ENCODE data around the gene SCNN1B.
"Not testable (repeated sequence)": the region's sequence is repeated elsewhere in the genome, so short reads cannot be mapped to it uniquely, and the experiment has no call there.

SCNN1B gene

DNA sequence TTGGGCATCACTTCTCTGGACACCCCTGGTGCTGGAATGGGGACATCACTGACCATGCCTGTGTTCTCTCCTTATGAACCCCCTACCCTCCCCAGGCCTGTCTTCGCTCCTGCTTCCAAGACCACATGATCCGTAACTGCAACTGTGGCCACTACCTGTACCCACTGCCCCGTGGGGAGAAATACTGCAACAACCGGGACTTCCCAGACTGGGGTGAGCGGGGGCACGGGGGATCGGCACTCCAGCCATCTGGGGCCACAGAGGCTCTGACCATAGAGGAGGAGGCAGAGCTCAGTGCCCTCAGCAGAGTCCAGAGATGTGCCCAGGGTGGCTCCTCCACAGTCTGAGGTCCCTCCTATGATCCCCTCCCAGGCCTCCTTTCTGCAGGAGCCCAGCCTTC, 73.5 kb downstream of the SCNN1B start:
- in situ Hi-C loops (cut with HindIII; ENCODE audit: low sequenced_read_pairs): no loop called here

- in situ Hi-C loops (cut with HindIII; ENCODE audit: low sequenced_read_pairs): no loop called here
These were observed 75.2 kb downstream of the SCNN1B start for GRCh38 chr16:23377071-23377931.

DNA sequence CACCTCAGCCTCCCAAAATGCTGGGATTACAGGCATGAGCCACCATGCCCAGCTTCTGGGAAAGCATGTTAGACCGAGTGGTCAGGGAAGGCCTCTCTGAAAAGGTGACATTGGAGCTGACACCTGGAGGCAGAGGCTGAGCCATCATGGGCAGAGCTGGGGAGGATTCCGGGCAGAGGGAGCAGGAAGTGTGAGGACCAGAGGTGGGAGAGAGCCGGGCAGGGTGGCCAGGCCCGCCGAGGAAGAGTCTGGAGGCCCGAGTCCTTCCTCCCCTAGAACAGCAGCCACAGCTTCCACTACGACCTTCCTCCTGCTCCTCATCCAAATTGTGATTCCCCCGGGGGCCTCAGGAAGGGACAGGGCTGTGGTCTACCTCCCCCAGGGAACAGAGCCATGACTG, 76.2 kb downstream of the SCNN1B start:
- in situ Hi-C loops (cut with HindIII; ENCODE audit: low sequenced_read_pairs): no loop called here

DNA sequence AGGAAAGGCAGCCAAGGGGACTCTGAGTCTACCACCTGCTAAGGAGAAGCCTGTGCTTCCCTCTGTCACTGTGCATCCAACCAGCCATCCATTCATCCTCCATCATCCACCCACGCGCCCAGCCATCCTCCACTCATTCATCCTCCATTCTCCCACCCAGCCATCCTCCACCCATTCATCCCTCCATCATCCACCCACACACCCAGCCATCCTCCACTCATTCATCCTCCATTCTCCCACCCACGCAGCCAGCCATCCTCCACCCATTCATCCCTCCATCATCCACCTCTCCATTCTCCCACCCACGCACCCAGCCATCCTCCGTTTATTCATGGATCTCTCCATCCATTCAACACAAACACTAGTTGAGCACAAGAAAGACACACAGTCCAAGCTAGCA, 76.8 kb downstream of the SCNN1B start:
- in situ Hi-C loops (cut with HindIII; ENCODE audit: low sequenced_read_pairs): no loop called here

DNA sequence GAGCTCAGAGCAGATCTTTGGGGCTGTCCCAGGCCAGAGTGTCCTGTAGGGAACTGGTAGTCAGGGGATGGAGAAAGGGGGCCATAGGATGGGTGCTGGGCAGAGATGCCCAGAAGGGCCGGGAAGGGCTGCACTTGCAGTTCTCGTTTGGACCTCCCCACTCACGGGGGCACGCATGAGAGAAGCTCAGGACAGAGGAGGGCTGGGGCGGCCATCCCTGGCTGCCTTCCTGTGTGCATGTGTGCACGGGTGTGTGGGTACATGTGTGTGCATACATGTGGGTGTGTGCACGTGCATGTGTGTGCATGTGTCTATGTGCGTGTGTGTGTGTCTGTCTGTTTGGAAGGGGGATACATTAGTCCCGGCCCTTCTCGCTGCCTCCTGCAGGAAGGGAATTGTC, 77.6 kb downstream of the SCNN1B start:
- in situ Hi-C loops (cut with HindIII; ENCODE audit: low sequenced_read_pairs): no loop called here

DNA sequence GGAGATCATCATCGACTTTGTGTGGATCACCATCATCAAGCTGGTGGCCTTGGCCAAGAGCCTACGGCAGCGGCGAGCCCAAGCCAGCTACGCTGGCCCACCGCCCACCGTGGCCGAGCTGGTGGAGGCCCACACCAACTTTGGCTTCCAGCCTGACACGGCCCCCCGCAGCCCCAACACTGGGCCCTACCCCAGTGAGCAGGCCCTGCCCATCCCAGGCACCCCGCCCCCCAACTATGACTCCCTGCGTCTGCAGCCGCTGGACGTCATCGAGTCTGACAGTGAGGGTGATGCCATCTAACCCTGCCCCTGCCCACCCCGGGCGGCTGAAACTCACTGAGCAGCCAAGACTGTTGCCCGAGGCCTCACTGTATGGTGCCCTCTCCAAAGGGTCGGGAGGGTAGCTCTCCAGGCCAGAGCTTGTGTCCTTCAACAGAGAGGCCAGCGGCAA, 78.4 kb downstream of the SCNN1B start:
- in situ Hi-C loops (cut with HindIII; ENCODE audit: low sequenced_read_pairs): no loop called here

GRCh38 chr16:23381702-23382101, 79.6 kb downstream of the SCNN1B start:
- in situ Hi-C loops (cut with HindIII; ENCODE audit: low sequenced_read_pairs): not testable (repeated sequence)

DNA sequence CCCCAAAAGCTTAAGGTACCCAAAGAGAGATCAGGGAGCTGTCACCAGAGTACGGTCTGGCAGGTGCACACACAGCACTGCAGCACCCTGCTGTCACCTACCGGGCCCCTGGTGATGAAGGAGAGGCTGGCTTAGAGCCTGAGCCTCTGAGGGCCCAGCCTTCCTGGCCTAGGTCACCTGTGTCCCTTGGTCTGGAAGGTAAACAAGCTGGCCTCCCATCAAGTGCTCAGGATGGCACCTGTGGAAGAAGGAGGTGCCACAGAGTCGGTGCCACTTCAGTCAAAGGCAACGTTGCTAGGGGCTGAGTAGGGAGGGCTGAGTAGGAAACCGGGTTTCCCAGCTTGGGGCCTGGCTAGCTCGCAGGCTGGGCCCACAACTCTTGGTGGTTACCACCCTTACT, 80.2 kb downstream of the SCNN1B start:
- in situ Hi-C loops (cut with HindIII; ENCODE audit: low sequenced_read_pairs): no loop called here

DNA sequence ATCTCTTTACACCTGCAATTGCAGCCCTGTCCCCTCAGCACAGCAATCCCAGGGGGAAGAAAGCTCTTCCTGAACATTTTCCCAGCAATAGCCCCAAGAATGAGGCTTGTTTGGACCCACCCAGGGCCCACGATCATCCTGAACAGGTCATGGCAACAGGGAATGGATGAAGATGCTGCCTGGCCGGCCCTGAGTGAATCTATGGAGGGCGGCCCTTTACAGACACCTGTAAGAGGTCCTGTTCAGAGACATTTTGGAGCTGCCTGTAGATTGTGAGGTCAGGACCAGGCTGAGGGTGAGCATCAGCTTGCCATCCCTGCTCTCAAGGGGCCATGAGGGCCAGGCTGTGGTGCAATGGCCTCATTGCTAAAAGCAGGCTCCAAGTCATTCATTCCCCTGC, 81.8 kb downstream of the SCNN1B start:
- in situ Hi-C loops (cut with HindIII; ENCODE audit: low sequenced_read_pairs): no loop called here

DNA sequence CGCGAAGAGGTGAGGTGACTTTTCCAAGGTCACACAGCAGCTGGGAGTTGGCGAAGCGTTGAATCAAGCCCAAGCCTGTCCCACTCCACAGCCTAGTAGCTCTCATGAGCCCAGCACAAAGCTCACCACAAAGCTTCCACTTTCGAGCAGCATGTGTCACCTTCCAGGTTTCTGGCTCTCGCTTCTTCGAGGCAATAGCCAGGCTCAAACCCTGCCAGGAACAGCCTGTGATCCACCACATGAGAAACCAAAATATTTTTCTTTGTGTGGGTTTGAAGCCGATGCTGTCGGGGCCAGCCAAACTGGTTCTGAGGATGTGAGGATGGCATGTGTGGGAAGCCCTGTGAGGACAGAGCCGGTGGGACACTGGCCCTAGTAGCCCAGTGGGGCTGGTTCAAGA, 82.8 kb downstream of the SCNN1B start:
- in situ Hi-C loops (cut with HindIII; ENCODE audit: low sequenced_read_pairs): no loop called here

GRCh38 chr16:23385441-23385840, 83.3 kb downstream of the SCNN1B start:
- in situ Hi-C loops (cut with HindIII; ENCODE audit: low sequenced_read_pairs): no loop called here

DNA sequence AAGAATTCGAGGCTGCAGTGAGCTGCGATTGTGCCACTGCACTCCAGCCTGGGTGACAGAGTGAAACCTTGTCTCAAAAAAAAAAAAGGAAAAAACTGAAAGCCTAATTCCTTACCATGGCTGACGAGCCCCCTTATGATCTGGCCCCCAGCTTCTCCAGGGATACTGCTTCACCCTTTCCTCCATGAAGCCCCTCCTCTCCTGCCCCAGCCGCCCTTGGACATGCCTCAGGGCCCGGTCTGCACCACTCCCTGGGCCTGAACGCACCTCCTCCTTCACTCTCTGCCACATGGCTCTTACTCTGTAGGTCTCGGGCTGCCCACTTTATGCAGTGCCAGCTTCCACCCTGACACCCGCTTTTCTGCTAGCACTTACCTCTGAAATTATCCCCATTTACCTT, 85.6 kb downstream of the SCNN1B start:
- in situ Hi-C loops (cut with HindIII; ENCODE audit: low sequenced_read_pairs): no loop called here

- in situ Hi-C loops (cut with HindIII; ENCODE audit: low sequenced_read_pairs): no loop called here
These were observed 86.7 kb downstream of the SCNN1B start for GRCh38 chr16:23388786-23389185.

DNA sequence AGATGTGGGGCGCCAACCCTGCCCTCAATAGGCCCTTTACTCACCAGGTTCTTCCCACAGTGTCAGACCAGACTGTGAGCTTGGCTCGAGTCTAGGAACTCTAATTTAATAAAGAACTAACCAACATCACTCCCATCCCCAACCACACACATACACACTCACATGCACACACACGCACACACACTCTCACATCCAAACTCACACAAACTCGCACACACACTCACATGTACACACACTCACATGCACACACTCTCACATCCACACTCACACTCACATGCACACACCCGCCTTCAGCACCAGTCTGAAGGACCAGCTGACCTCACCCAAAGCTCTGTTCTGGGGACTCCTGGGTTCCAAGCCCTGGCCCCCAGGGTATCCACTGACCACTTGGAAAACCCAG, 87.1 kb downstream of the SCNN1B start:
- in situ Hi-C loops (cut with HindIII; ENCODE audit: low sequenced_read_pairs): no loop called here

DNA sequence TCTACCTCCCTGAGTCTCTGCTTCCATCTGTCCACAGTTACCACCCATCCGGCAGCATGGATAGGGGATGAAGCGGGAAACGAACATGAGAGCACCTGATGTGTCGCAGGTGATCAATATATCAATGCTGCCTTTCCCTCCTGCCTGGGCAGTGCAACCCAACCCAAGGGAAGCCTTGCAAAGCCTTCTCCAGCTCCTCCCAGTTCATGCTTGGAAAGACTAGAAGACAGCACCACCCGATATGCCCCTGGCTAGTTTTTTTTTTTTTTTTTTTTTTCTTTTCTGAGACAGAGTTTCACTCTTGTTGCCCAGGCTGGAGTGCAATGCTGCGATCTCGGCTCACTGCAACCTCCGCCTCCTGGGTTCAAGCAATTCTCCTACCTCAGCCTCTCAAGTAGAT, 87.8 kb downstream of the SCNN1B start:
- in situ Hi-C loops (cut with HindIII; ENCODE audit: low sequenced_read_pairs): not testable (repeated sequence)

DNA sequence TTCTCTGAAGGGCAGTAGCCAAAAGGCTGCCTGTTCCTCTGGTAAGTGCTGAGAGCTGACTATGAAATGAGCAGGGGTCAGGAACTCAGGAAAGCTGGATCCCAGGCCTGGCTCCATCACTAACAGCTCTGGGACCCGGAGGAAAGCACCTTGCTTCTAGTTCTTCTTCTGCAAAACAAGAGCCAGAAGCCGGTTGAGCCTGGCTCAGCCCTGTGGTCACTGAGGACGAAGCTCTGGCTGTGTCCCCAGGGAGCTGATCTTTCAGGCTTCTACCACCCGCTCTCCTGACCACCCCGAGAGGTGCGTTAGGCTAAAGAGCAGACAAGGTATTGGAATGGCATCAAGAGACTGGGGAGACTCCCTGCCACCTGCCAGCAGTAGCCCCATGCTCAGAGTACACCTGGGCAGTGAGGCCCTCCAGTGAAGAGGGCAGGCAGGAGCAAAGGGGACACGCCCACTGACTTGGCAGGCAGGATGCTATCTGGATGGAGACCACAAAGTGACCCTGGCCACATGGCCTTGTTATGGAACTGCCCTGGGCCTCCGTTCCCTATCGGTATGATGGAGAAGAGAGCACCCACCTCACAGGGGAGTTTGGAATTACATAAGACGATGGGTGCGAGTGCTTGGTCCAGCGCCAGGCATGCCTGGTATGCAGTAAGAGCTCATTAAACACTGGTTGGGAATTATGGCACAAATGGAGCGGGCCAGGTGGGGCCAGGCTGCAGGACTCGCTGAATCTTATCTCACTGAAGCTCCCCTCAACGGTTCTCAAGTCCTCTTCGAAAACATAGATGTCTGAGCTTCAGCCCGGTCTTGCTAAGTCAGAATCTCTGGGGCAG, 89.5 kb downstream of the SCNN1B start:
- in situ Hi-C loops (cut with HindIII; ENCODE audit: low sequenced_read_pairs): no loop called here

DNA sequence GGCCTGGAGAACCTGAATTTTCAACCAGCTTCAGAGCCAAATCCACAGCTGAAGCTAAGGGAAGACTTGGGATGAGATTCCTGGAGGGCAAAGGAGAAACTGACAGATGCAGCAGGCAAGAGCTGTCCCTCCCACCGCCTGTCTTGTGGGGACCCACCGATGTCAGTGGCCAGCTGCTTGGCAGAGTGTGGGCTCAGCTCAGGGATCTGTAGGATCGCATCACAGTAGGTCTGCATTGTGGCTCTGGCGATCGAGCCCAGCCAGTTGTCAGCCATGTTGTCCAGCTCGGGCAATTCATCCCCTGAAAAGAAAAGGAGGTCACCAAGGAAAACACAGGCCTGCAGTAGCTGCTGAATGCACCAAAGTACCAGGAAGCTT, 90.1 kb downstream of the SCNN1B start:
- in situ Hi-C loops (cut with HindIII; ENCODE audit: low sequenced_read_pairs): no loop called here

- in situ Hi-C loops (cut with HindIII; ENCODE audit: low sequenced_read_pairs): no loop called here
These were observed 92.2 kb downstream of the SCNN1B start for GRCh38 chr16:23394141-23394831.

GRCh38 chr16:23395732-23396131, 93.6 kb downstream of the SCNN1B start:
- in situ Hi-C loops (cut with HindIII; ENCODE audit: low sequenced_read_pairs): loop anchor here (5.0 kb wide), 2 partner anchors 43 to 72 kb away; no protein-coding TSS in a partner anchor

DNA sequence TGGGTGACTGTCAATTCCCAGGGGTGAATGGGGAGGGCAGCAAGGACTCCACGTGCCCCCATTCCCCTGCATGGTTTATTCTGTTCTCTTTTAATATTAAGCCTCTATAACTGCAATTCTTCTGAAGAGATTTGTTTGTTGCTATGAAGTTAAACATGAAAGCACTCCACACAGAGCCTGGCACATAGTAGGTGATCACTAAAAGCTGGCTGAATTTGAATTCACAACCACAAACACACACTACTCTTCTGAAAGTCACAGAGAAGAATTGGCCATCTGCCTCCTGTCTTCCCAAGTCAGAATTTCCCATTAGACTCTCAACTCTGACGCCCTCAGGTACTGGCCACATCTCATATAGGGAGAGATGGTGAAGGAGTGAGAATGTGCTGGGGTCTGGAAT, 95.4 kb downstream of the SCNN1B start:
- in situ Hi-C loops (cut with HindIII; ENCODE audit: low sequenced_read_pairs): loop anchor here (5.0 kb wide), 2 partner anchors 45 to 70 kb away; no protein-coding TSS in a partner anchor
